ENCODE measurements around the gene GPR89A. TPM values are rescaled to one million over a fixed set of nuclear protein-coding genes. Genes with fewer than 3 reads are reported as not detected.
"Not testable (repeated sequence)": the region's sequence is repeated elsewhere in the genome, so short reads cannot be mapped to it uniquely, and the experiment has no call there.

Gene GPR89A
- total and polyA plus RNA-seq, 4 donors = 10.7 to 28.7 (median 27.8) TPM

- H3K4me3 ChIP-seq (ENCODE audit: low read depth in 1 of 3, low read length in 3 of 3) = no peak overlapping the region
- no peaks in the 10 kb centered on the region for H3K27me3 ChIP-seq (ENCODE audit: control insufficient read depth in 4 of 4, insufficient read depth in 4 of 4, low read length in 3 of 4)
- no peak for DNase-seq (ENCODE audit: low spot score)
- H3K9me3 ChIP-seq (ENCODE audit: control insufficient read depth in 4 of 4, low read length in 3 of 4) = no peaks in the 10 kb centered on the region
- H3K36me3 ChIP-seq (ENCODE audit: control insufficient read depth in 4 of 4, insufficient read depth in 3 of 4, low read depth in 1 of 4, low read length in 3 of 4) = no peaks in the 10 kb centered on the region
- no peak overlapping the region for H3K27ac ChIP-seq (ENCODE audit: low read depth in 1 of 2, low read length in 2 of 2)
- no peak overlapping the region for H3K9ac ChIP-seq (ENCODE audit: low read depth in 1 of 2, low read length in 2 of 2)
- no peaks in the 10 kb centered on the region for H3K4me1 ChIP-seq (ENCODE audit: control insufficient read depth in 4 of 4, insufficient read depth in 4 of 4, low read length in 3 of 4)
- TF ChIP-seq ATF3 (IDR thresholded peaks at IDR 0.05) (no peak), RXRA (IDR thresholded peaks at IDR 0.05) (no peak), YY1 (IDR thresholded peaks at IDR 0.05) (no peak), CTCF (IDR thresholded peaks at IDR 0.05; ENCODE audit: low read depth, low read length, missing input control) (no peak), RAD21 (IDR thresholded peaks at IDR 0.05) (no peak)
- 67% methylated on average over 1 of the region's 1 CpG for WGBS
These were observed 6.2 kb upstream of the GPR89A start for GRCh38 chr1:145601593-145601992.

GRCh38 chr1:145606840-145607239 is 948 bp upstream of the GPR89A start:
- H3K9me3 ChIP-seq (ENCODE audit: control insufficient read depth in 4 of 4, low read length in 3 of 4); DNase-seq (ENCODE audit: low spot score); H3K27ac ChIP-seq (ENCODE audit: low read depth in 1 of 2, low read length in 2 of 2); H3K9ac ChIP-seq (ENCODE audit: low read depth in 1 of 2, low read length in 2 of 2); H3K4me1 ChIP-seq (ENCODE audit: control insufficient read depth in 4 of 4, insufficient read depth in 4 of 4, low read length in 3 of 4); H3K36me3 ChIP-seq (ENCODE audit: control insufficient read depth in 4 of 4, insufficient read depth in 3 of 4, low read depth in 1 of 4, low read length in 3 of 4); H3K4me3 ChIP-seq (ENCODE audit: low read depth in 1 of 3, low read length in 3 of 3); H3K27me3 ChIP-seq (ENCODE audit: control insufficient read depth in 4 of 4, insufficient read depth in 4 of 4, low read length in 3 of 4): not testable (repeated sequence)
- 91% methylated on average over 5 of the region's 5 CpGs for WGBS

GRCh38 chr1:145607289-145607688 is 499 bp upstream of the GPR89A start:
- H3K36me3 ChIP-seq (ENCODE audit: control insufficient read depth in 4 of 4, insufficient read depth in 3 of 4, low read depth in 1 of 4, low read length in 3 of 4); H3K9ac ChIP-seq (ENCODE audit: low read depth in 1 of 2, low read length in 2 of 2); H3K9me3 ChIP-seq (ENCODE audit: control insufficient read depth in 4 of 4, low read length in 3 of 4); H3K27ac ChIP-seq (ENCODE audit: low read depth in 1 of 2, low read length in 2 of 2); H3K4me3 ChIP-seq (ENCODE audit: low read depth in 1 of 3, low read length in 3 of 3); H3K4me1 ChIP-seq (ENCODE audit: control insufficient read depth in 4 of 4, insufficient read depth in 4 of 4, low read length in 3 of 4); H3K27me3 ChIP-seq (ENCODE audit: control insufficient read depth in 4 of 4, insufficient read depth in 4 of 4, low read length in 3 of 4); DNase-seq (ENCODE audit: low spot score): not testable (repeated sequence)
- 94% methylated on average over 6 of the region's 11 CpGs for WGBS

- DNase-seq (ENCODE audit: low spot score); H3K4me3 ChIP-seq (ENCODE audit: low read depth in 1 of 3, low read length in 3 of 3); H3K27me3 ChIP-seq (ENCODE audit: control insufficient read depth in 4 of 4, insufficient read depth in 4 of 4, low read length in 3 of 4); H3K9ac ChIP-seq (ENCODE audit: low read depth in 1 of 2, low read length in 2 of 2); H3K36me3 ChIP-seq (ENCODE audit: control insufficient read depth in 4 of 4, insufficient read depth in 3 of 4, low read depth in 1 of 4, low read length in 3 of 4); H3K4me1 ChIP-seq (ENCODE audit: control insufficient read depth in 4 of 4, insufficient read depth in 4 of 4, low read length in 3 of 4); H3K27ac ChIP-seq (ENCODE audit: low read depth in 1 of 2, low read length in 2 of 2); H3K9me3 ChIP-seq (ENCODE audit: control insufficient read depth in 4 of 4, low read length in 3 of 4): not testable (repeated sequence)
- WGBS = 68% methylated on average over 2 of the region's 2 CpGs
These were observed 3.0 kb downstream of the GPR89A start for GRCh38 chr1:145610744-145611143.

- not testable (repeated sequence) for H3K9me3 ChIP-seq (ENCODE audit: control insufficient read depth in 4 of 4, low read length in 3 of 4); H3K9ac ChIP-seq (ENCODE audit: low read depth in 1 of 2, low read length in 2 of 2); H3K4me1 ChIP-seq (ENCODE audit: control insufficient read depth in 4 of 4, insufficient read depth in 4 of 4, low read length in 3 of 4); H3K27ac ChIP-seq (ENCODE audit: low read depth in 1 of 2, low read length in 2 of 2); H3K27me3 ChIP-seq (ENCODE audit: control insufficient read depth in 4 of 4, insufficient read depth in 4 of 4, low read length in 3 of 4); H3K36me3 ChIP-seq (ENCODE audit: control insufficient read depth in 4 of 4, insufficient read depth in 3 of 4, low read depth in 1 of 4, low read length in 3 of 4); H3K4me3 ChIP-seq (ENCODE audit: low read depth in 1 of 3, low read length in 3 of 3); DNase-seq (ENCODE audit: low spot score)
- WGBS = 75% methylated on average over 1 of the region's 1 CpG
These were observed 12.3 kb downstream of the GPR89A start for GRCh38 chr1:145620073-145620472.

GRCh38 chr1:145622177-145622576 is 14.4 kb downstream of the GPR89A start:
- WGBS = no CpG with 5 or more reads among the region's 1 CpG
- H3K36me3 ChIP-seq (ENCODE audit: control insufficient read depth in 4 of 4, insufficient read depth in 3 of 4, low read depth in 1 of 4, low read length in 3 of 4); H3K27me3 ChIP-seq (ENCODE audit: control insufficient read depth in 4 of 4, insufficient read depth in 4 of 4, low read length in 3 of 4); H3K27ac ChIP-seq (ENCODE audit: low read depth in 1 of 2, low read length in 2 of 2); H3K4me3 ChIP-seq (ENCODE audit: low read depth in 1 of 3, low read length in 3 of 3); H3K9ac ChIP-seq (ENCODE audit: low read depth in 1 of 2, low read length in 2 of 2); H3K4me1 ChIP-seq (ENCODE audit: control insufficient read depth in 4 of 4, insufficient read depth in 4 of 4, low read length in 3 of 4); DNase-seq (ENCODE audit: low spot score); H3K9me3 ChIP-seq (ENCODE audit: control insufficient read depth in 4 of 4, low read length in 3 of 4): not testable (repeated sequence)

GRCh38 chr1:145636237-145636636 is 28.4 kb downstream of the GPR89A start:
- not testable (repeated sequence) for H3K9ac ChIP-seq (ENCODE audit: low read depth in 1 of 2, low read length in 2 of 2); DNase-seq (ENCODE audit: low spot score); H3K36me3 ChIP-seq (ENCODE audit: control insufficient read depth in 4 of 4, insufficient read depth in 3 of 4, low read depth in 1 of 4, low read length in 3 of 4); H3K4me3 ChIP-seq (ENCODE audit: low read depth in 1 of 3, low read length in 3 of 3); H3K27me3 ChIP-seq (ENCODE audit: control insufficient read depth in 4 of 4, insufficient read depth in 4 of 4, low read length in 3 of 4); H3K4me1 ChIP-seq (ENCODE audit: control insufficient read depth in 4 of 4, insufficient read depth in 4 of 4, low read length in 3 of 4); H3K27ac ChIP-seq (ENCODE audit: low read depth in 1 of 2, low read length in 2 of 2); H3K9me3 ChIP-seq (ENCODE audit: control insufficient read depth in 4 of 4, low read length in 3 of 4)
- 33% methylated on average over 1 of the region's 1 CpG for WGBS
